ENCODE measurements around the gene PPP3CA.

DNA sequence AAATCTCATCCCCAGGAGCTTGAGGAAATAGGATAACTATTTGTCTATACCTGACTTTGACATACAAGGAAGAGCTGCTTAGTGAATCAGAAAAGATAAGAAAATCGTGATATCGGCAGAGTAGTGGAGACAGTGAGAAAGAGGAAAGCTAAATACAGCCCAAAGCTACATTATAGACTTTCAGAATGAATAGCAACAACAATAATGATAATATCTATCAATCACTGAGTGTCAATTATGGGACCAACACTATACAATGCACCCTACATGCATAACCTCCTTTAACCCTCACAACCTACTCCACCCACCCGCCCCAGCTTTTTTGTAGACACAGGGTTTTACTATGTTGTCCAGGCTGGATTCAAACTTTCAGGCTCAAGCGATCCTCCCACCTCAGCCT lies 205.1 kb downstream of the PPP3CA start:
- TF ChIP-seq, protein P1, sequence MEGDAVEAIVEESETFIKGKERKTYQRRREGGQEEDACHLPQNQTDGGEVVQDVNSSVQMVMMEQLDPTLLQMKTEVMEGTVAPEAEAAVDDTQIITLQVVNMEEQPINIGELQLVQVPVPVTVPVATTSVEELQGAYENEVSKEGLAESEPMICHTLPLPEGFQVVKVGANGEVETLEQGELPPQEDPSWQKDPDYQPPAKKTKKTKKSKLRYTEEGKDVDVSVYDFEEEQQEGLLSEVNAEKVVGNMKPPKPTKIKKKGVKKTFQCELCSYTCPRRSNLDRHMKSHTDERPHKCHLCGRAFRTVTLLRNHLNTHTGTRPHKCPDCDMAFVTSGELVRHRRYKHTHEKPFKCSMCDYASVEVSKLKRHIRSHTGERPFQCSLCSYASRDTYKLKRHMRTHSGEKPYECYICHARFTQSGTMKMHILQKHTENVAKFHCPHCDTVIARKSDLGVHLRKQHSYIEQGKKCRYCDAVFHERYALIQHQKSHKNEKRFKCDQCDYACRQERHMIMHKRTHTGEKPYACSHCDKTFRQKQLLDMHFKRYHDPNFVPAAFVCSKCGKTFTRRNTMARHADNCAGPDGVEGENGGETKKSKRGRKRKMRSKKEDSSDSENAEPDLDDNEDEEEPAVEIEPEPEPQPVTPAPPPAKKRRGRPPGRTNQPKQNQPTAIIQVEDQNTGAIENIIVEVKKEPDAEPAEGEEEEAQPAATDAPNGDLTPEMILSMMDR (conservative IDR thresholded peaks at IDR 0.05) = no peak
- no peak for TF ChIP-seq EZH2 (IDR thresholded peaks at IDR 0.05; ENCODE audit: low read depth)
